ENCODE results near the gene MSH4.
"Not testable (repeated sequence)": the region's sequence is repeated elsewhere in the genome, so short reads cannot be mapped to it uniquely, and the experiment has no call there.

Gene MSH4

DNA sequence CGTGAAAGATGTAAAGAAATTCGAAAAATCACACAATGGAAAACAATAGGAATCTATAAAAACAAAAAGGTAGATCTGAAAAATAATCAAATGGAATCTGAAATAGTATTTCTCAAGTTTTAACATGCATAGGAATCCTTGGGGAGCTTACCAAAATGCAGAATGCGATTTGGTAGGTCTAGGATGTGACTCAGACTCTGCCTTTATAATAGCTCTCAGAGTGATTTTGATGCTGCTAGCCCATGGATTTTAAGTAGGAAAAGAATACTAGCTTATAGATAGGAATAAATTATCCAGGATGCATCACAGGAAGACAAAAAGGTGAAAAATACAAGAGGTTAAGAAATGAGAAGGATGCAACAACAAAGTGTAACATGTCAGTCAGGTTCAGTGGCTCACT is 24.7 kb upstream of the MSH4 start:
- DNase-seq (ENCODE audit: low read depth), result no peak
- TF ChIP-seq, protein P1, sequence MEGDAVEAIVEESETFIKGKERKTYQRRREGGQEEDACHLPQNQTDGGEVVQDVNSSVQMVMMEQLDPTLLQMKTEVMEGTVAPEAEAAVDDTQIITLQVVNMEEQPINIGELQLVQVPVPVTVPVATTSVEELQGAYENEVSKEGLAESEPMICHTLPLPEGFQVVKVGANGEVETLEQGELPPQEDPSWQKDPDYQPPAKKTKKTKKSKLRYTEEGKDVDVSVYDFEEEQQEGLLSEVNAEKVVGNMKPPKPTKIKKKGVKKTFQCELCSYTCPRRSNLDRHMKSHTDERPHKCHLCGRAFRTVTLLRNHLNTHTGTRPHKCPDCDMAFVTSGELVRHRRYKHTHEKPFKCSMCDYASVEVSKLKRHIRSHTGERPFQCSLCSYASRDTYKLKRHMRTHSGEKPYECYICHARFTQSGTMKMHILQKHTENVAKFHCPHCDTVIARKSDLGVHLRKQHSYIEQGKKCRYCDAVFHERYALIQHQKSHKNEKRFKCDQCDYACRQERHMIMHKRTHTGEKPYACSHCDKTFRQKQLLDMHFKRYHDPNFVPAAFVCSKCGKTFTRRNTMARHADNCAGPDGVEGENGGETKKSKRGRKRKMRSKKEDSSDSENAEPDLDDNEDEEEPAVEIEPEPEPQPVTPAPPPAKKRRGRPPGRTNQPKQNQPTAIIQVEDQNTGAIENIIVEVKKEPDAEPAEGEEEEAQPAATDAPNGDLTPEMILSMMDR (IDR thresholded peaks at IDR 0.05; ENCODE audit: control insufficient read depth, extremely low read depth, insufficient read depth), result no peak
- H3K4me3 ChIP-seq (ENCODE audit: low read depth, low read length), result no peak overlapping the region

DNA sequence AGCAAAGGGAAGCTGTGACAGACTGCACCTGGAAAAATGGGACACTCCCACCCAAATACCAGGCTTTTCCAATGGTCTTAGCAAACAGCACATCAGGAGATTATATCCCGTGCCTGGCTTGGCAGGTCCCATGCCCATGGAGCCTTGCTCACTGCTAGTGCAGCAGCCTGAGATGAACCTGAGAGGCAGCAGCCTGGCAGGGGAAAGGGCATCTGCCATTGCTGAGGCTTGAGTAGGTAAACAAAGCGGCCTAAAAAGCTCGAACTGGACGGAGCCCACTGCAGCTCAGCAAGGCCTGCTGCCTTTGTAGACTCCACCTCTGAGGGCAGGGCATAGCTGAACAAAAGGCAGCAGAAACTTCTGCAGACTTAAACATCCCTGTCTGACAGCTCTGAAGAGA is 18.9 kb upstream of the MSH4 start:
- not testable (repeated sequence) for H3K4me3 ChIP-seq (ENCODE audit: low read depth, low read length); DNase-seq (ENCODE audit: low read depth)

DNA sequence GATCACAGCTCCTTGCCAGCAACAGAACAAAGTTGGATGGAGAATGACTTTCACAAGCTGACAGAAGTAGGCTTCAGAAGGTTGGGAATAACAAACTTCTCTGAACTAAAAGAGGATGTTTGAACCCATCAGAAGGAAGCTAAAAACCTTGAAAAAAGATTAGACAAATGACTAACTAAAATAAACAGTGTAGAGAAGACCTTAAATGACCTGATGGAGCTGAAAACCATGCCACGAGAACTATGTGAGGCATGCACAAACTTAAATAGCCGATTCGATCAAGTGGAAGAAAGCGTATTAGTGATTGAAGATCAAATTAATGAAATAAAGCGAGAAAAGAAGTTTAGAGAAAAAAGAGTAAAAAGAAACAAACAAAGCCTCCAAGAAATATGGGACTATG is 18.0 kb upstream of the MSH4 start:
- DNase-seq (ENCODE audit: low read depth); H3K4me3 ChIP-seq (ENCODE audit: low read depth, low read length): not testable (repeated sequence)

DNA sequence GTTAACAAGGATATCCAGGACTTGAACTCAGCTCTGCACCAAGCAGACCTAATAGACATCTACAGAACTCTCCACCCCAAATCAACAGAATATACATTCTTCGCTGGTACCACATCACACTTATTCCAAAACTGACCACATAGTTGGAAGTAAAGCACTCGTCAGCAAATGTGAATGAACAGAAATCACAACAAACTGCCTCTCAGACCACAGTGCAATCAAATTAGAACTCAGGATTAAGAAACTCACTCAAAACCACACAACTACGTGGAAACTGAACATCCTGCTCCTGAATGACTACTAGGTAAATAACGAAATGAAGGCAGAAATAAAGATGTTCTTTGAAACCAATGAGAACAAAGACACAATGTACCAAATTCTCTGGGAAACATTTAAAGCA is 16.5 kb upstream of the MSH4 start:
- not testable (repeated sequence) for DNase-seq (ENCODE audit: low read depth)

DNA sequence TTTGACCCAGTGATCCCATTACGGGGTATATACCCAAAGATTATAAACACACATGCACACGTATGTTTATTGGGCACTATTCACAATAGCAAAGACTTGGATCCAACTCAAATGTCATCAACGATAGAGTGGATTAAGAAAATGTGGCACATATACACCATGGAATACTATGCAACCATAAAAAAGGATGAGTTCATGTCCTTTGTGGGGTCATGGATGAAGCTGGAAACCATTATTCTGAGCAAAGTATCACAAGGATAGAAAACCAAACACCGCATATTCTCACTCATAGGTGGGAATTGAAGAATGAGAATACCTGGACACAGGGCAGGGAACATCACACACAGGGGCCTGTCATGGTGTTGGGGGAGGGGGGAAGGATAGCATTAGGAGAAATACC is 12.8 kb upstream of the MSH4 start:
- not testable (repeated sequence) for H3K4me3 ChIP-seq (ENCODE audit: low read depth, low read length)

More for the DNA sequence above, 16.5 kb upstream of the MSH4 start:
- H3K4me3 ChIP-seq (ENCODE audit: low read depth, low read length), result not testable (repeated sequence)

DNA sequence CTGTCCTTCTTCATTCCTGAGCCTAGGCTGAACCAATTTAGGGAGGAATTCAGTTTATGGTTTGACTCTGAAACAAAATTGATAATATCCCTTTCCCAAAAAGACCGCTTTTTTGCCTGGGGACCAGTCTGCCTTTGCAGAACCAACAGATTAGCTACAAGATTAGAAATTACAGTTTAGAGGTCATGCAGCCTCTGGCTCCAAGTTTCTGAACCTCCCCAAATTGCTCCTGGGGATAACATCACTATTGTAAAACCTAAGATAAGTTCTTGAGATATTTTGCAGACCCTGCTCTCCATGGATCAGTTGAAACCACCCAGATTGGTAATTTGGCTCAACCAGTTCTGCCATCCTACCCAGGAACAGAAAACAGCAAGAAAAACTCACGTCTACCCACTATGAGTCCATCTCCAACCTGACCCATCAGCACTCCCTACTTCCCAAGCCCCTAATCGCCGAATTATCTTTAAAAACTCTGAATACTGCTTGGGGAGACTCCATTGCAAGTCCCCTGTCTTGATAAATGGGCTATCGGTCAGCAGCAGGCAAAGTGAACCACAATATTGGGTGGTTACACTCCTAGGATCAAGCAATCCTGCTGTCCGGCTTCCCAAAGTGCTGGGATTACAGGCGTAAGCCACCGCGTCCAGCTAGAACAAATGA is 11.2 kb upstream of the MSH4 start:
- TF ChIP-seq, protein P1 (IDR thresholded peaks at IDR 0.05; ENCODE audit: control insufficient read depth, extremely low read depth, insufficient read depth), result no peak
- peak overlapping the region; percentile 96 for H3K4me3 ChIP-seq (ENCODE audit: low read depth, low read length)
- no peak for DNase-seq (ENCODE audit: low read depth)

More for the DNA sequence above, 12.8 kb upstream of the MSH4 start:
- DNase-seq (ENCODE audit: low read depth), result not testable (repeated sequence)

DNA sequence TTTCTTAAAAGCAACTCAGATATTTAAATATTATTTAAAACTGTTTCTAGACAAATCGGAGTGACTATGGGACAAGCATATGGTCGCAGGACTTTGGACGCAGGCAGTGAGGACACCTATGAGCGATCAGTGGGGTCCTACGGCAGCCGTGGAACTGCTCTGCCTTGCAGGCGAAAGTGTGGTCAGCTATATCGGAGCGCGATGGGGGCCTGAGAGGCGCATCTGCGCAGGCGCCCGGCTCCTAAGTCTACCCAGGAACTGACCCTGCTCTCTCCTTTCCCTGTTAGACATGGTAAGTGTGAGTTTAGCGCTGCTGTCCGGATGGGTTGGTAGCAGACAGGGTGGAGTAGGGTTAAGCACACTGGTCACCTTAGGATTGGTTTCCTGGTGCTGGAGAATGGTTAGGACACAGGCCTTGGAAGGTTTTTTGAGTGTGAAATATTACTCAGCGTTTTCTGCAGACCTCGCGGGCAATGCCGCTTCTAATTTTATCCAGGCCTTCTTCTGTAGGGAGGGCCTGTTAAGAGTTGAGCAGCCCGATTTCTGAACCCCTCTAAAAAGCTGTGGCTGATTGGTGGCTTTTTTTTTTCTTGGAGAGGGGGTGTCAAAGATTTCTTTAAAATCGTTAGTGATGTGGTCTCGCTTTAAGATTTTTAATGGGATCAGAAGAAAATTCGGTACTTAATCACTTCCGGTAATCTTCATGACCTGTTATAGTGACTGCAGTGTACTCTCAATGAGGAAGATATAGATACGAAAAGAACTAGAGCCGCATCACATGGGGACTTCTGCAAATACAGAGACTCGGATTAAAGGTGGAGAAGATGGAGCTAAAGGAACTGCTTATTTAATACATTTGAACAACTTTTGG is 10.5 kb upstream of the MSH4 start, which contains the start of gene RABGGTB:
Gene RABGGTB (plus strand): TSS at position 274 of the 871 bp plus-strand sequence. CDS start 16 bp downstream, at position 290.
- DNase-seq (ENCODE audit: low read depth), result peak; percentile 89
- TF ChIP-seq, protein P1 (IDR thresholded peaks at IDR 0.05; ENCODE audit: control insufficient read depth, extremely low read depth, insufficient read depth), result no peak
- peak within 1 kb of the TSS; percentile 96 for H3K4me3 ChIP-seq (ENCODE audit: low read depth, low read length)

DNA sequence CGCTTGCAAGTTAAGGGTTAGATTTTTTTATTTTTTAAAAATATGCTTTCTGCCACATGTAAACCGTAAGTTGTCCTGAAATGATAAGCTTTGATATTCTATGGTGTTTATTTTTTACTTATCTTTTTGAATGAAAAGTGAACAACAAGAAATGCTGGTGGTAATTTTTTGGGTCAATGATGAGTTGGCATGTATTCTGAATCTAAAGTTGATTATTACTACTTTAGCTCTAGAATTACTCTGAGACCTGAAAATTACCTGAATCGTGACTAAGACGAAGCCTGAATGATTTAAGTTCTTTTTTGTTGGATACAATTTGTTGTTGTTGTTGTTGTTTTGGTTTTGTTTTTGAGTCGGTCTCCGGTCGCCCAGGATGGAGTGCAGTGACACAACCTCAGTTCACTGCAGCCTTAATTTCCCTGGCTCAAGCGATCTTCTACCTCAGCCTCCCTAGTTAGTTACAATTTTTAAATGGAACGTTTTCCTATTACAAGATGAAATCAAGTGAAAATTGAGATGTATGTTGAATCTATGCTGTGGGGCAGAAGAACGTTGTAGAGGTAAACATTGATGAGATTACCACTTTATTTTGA is 9.7 kb upstream of the MSH4 start:
- TF ChIP-seq, protein P1 (IDR thresholded peaks at IDR 0.05; ENCODE audit: control insufficient read depth, extremely low read depth, insufficient read depth), result no peak
- peak overlapping the region; percentile 96 for H3K4me3 ChIP-seq (ENCODE audit: low read depth, low read length)
- DNase-seq (ENCODE audit: low read depth), result no peak

DNA sequence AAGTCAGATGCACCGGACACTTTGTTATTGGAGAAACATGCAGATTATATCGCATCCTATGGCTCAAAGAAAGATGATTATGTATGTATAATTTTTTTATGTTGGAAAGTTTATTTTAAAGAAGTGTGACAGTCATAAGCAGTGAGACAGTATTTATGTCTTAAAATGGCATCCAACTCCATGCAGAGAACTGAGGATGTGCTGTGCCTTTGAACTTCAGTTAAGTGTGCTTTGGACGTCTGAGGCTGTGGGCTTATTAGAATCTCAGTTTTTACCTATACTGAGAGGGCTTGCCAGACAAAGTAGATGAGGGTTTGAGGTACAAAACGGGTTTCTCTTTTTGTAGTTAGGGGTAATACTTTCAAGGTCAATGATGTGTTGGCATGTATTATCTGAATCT is 9.2 kb upstream of the MSH4 start:
- TF ChIP-seq, protein P1 (IDR thresholded peaks at IDR 0.05; ENCODE audit: control insufficient read depth, extremely low read depth, insufficient read depth), result no peak
- H3K4me3 ChIP-seq (ENCODE audit: low read depth, low read length), result peak overlapping the region; percentile 96
- no peak for DNase-seq (ENCODE audit: low read depth)
